Stimulated activated CD8-positive, alpha-beta memory T cell treated with anti-CD3 and anti-CD28 coated beads, Interleukin-12 subunit alpha, Interleukin-12 subunit beta, amount 100 ng/mL, for 1 hour (primary cell): ENCODE results near the gene POU2F2.

Experiments
- DNase-seq: peaks from one replicate; pipeline ENCODE4 v3.0.0-alpha.2; 2020; ENCODE audit warnings: low read depth

The POU2F2 gene

GRCh38 chr19:42125536-42125935 is 6.7 kb downstream of the POU2F2 start:
- no peak for DNase-seq

- DNase-seq = no peak
Observed at GRCh38 chr19:42124386-42124901, 7.8 kb downstream of the POU2F2 start.

GRCh38 chr19:42123765-42124164 is 8.5 kb downstream of the POU2F2 start:
- DNase-seq = no peak

- DNase-seq = peak; percentile 44
Observed at GRCh38 chr19:42122691-42123607, 9.3 kb downstream of the POU2F2 start.

- peak; percentile 71 for DNase-seq
Observed at GRCh38 chr19:42121656-42122069, 10.6 kb downstream of the POU2F2 start.

GRCh38 chr19:42121036-42121621 is 11.1 kb downstream of the POU2F2 start:
- no peak for DNase-seq

- DNase-seq = no peak
Observed at GRCh38 chr19:42120276-42120980, 11.8 kb downstream of the POU2F2 start.

GRCh38 chr19:42117076-42117475 is 15.2 kb downstream of the POU2F2 start:
- no peak for DNase-seq

- DNase-seq = no peak
Observed at GRCh38 chr19:42116308-42117075, 15.8 kb downstream of the POU2F2 start.

- no peak for DNase-seq
Observed at GRCh38 chr19:42115705-42116104, 16.5 kb downstream of the POU2F2 start.

- no peak for DNase-seq
Observed at GRCh38 chr19:42115219-42115618, 17.0 kb downstream of the POU2F2 start.

- DNase-seq = no peak
Observed at GRCh38 chr19:42114412-42114811, 17.8 kb downstream of the POU2F2 start.

GRCh38 chr19:42113641-42114348 is 18.5 kb downstream of the POU2F2 start:
- no peak for DNase-seq

- no peak for DNase-seq
Observed at GRCh38 chr19:42111811-42112210, 20.4 kb downstream of the POU2F2 start.

GRCh38 chr19:42111384-42111783 is 20.9 kb downstream of the POU2F2 start:
- DNase-seq = no peak

GRCh38 chr19:42110658-42111057 is 21.6 kb downstream of the POU2F2 start:
- no peak for DNase-seq

GRCh38 chr19:42109896-42110295 is 22.4 kb downstream of the POU2F2 start:
- no peak for DNase-seq

GRCh38 chr19:42108527-42109389 is 23.5 kb downstream of the POU2F2 start:
- peak; percentile 86 for DNase-seq

GRCh38 chr19:42105368-42105767 is 26.9 kb downstream of the POU2F2 start:
- no peak for DNase-seq

GRCh38 chr19:42102877-42103276 is 29.4 kb downstream of the POU2F2 start:
- no peak for DNase-seq
